Stimulated activated CD4-positive, alpha-beta T cell treated with anti-CD3 and anti-CD28 coated beads, Interleukin-4, amount 100 ng/mL, for 1 hour (primary cell): ENCODE results near the gene UBE4B.
"Not testable (repeated sequence)": the region's sequence is repeated elsewhere in the genome, so short reads cannot be mapped to it uniquely, and the experiment has no call there.

Experiments used
- DNase-seq: peaks from one replicate; pipeline ENCODE4 v3.0.0-alpha.2; 2020

UBE4B gene

DNA sequence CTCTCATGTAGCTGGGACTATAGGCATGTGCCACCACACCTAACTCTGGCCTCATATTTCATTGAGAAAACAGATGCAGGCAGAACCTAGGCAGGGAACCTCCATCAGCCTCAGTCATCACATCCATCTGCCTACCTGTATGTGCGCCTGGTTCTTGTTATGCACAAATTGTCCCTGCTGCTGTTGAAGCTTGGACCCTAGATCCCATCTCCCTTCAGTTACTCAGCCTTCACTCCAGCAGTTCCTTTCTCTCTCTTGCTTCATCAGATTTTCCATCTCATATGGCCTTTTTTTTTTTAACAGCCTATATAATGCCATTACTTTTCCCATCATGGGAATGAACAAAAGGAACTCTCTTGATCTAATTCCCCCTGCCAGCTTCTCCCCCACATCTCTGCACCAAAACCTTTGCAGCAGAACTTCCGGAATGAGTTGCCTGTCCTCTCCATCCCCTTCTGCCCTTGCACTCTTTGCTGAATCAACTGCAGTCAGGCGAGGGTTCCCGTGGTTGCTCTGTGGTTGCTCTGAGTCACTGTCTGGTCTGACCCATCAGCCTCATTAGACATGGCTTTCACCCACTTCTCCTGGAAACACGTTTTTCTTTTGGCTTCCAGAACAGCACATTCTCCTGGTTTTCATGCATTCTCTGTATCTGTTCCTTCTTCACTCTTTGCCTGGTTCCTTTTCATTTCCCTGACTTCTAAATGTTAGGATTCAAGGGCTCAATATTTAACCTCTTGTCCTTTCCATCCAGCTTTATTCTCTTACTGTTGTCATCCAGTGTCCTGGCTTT, 41.5 kb downstream of the UBE4B start:
- peak; percentile 44 for DNase-seq

DNA sequence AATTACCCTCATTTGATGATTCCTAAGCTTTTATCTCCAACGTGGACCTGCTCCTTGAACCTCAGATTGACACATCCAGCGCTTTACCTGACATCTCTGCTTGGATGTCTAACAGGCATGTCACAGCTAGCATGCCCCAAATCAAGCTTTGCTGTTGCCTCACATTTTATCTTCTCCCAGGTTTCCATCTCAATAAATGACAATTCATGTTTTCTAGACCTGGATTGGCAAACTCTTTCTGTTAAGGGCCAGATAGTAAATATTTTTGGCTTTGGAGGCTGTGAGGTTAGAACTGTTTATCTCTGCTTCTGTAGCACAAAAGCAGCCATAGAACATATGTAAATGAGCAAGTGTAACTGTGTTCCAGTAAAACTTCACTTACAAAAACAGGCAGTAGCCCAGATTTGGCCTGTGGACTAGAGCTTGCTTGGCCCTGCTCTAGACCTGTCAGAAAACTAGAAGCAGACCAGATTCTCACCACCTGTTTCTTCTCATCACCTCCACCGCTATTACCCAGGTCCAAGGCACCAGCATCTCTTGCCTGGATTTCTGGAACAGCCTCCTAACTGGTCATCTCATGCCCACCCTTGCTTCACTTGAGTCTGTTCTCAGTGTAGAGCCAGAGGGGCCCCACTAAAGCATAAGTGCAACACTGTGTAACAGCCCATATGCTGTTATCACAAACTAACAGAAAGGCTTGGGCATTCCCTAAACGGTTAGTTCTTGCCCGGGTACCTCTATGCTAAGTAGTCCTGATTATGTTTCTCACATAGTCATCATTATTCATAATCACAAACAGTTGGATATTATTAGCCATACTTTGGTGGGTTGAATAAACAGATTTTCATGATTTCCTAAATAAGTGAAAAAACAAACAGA, 42.3 kb downstream of the UBE4B start:
- DNase-seq: no peak

DNA sequence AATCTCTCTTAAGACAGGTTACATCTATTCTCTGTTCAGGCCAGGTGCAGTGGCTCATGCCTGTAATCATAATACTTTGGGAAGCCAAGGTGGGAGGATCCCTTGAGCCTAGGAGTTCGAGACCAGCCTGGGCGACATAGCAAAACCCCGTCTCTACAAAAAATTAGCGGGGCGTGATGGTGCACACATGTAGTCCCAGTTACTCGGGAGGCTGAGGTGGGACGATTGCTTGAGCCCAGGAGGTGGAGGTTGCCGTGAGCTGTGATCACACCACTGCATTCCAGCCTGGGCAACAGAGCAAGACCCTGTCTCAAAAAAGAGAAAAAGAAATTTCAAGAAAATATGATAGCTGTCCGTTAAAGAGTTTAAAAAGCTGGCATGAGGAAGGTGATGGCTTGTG, 43.0 kb downstream of the UBE4B start:
- DNase-seq: no peak

DNA sequence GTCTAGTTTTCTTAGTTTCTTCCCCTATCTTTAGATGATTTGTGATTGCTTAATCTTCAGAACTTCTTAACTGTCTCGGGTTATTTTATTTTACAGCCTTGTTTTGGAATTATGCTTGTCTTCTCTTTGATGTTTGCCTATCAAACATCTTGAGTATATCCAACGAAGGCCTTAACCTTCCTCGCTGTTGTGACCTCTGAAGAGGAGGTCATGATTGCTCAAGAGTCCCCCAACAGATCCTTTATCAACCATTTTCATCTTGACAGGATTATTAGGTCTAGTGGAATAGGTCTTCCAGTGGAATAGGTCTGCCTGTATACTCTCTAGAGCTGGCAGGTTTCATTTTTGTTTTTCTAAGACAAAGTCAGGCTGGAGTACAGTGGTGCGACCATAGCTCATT, 45.7 kb downstream of the UBE4B start:
- DNase-seq: no peak

DNA sequence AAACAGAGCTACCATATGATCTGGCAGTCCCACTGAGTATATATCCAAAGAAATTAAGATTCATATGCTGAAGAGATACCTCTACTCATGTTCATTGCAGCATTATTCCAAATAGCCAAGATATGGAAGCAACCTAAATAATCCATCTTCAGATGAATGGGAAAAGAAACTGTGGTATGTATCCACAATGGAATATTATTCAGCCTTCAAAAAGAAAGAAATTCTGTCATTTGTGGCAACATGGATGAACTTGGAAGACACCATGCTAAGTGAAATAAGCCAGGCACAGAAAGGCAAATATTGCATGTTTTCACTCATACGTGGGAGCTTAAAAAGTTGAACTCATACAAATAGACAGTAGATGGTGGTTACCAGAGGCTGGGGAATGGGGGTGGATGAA, 47.8 kb downstream of the UBE4B start:
- DNase-seq: no peak

DNA sequence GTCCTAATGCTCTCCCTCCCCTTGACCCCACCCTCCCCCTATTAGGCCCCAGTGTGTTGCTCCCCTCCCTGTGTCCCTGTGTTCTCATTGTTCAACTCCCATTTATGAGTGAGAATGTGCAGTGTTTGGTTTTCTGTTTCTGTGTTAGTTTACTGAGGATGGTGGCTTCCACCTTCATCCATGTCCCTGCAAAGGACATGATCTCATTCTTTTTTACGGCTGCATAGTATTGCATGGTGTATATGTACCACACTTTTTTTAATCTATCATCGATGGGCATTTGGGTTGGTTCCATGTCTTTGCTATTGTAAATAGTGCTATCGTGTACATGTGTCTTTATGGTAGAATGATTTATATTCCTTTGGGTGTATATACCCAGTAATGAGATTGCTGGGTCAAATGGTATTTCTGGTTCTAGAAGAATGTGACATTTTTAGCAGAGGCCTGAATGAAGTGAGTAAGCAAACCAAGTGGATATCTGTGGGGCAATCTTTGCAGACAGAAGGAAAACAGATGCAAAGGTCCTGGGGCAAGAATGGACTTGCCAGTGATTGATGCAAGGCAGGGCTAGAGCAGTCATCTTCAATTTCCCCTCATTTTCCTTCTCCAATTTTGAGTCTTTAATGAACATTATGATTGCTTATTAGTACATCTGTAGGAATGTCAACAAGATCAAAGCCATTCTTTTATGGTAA, 50.2 kb downstream of the UBE4B start:
- DNase-seq: no peak

DNA sequence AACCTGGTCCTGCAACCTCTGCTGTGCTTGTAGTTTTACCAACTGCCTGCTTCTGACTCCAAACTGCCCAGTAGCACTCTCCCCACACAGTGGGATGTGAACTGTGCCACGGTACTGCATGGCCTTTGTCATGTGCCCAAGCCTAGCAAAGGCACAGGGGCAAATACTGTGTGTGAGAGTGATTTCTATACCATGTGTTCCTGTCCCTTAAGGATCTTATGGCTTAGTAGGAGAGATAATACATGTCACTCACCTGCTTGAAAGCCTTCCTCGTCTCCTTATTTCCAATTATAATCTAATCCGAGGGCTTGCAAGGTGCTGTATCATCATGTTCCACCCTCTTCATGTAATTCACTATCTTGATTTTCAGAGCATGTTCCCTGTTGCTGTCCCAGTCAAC, 51.3 kb downstream of the UBE4B start:
- no peak for DNase-seq

DNA sequence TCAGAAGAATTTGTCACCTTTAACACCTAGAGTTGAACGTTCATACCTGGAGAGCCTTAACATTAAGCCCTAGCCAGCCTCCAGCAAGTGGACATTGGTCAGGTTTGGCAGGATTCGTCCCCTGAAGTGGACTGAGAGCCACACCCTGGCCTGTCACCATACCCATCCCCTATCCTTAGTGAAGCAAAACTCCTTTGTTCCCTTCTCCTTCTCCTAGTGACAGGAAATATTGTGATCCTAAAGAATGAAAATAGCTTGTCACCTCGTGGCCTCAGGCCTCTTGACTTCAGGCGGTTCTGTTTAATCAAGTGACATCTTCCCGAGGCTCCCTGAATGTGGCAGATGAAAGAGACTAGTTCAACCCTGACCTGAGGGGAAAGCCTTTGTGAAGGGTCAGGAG, 52.3 kb downstream of the UBE4B start:
- DNase-seq: no peak

DNA sequence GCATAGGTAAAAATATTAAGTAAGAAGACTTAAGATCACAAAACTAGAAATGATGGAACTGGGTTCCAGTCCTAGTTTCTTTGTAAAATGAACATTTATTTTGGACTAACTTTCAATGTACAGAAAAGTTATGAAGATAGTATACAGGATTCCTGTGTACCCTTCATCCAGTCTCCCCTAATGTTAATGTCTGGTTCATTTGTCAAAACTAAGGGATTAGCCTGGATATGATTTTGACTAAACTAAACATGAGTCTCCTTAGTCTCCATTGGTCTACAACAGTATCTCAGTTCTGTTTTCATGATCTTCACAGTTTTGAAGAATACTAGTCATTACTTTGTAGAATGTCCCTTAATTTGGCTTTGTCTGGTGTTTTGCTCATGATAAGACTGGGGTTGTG, 54.5 kb downstream of the UBE4B start:
- no peak for DNase-seq

DNA sequence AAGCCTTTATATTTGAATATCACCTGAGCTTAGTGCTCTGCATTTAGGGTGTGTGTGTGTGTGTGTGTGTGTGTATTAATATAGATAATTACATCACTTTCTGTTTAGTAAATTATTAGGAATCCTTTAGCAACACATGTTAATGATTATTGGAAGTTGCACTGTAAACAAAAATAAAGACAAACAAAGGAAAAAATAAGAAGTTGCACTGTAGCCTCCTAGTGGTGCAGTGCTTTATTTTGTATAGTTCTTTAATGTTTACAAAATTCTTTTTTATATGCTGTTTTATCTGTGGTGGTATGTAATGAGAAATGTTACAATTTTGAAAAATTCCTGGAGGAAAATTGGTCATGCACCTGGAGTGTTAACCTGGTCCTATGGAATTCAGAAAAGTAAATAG, 69.2 kb downstream of the UBE4B start:
- no peak for DNase-seq

DNA sequence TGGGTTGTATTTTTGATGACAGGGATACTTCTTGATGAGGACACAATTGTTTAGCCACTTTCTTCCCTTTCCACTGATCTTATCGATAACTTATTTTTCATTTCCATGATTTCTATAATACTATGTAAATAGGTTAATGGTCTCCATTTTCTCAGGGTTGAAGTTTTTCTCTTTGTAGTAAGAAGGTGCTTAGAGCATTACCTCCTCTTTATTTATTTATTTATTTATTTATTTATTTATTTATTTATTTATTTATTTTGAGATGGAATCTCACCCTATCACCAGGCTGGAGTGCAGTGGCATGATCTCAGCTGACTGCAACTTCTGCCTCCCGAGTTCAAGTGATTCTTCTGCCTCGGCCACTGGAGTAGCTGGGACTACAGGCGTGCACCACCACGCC, 70.4 kb downstream of the UBE4B start:
- DNase-seq: no peak

DNA sequence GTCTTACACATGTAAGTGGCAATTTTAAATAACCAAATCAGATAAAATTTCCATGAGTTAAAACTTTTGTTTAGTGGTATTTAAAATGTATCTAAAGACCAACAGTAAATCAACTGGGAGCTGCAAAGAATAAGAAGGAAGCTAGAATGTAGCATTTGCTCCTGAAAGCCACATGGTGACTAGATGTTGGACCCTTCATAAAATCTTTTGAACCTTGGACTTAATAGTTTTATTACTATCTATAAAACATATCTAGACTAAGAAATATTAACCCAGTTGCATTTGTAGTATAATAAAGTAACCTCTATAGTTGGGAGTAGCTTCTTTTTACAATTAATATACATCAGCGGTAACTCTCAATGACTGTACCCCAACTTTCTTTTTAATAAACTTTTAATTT, 72.1 kb downstream of the UBE4B start:
- DNase-seq: no peak

DNA sequence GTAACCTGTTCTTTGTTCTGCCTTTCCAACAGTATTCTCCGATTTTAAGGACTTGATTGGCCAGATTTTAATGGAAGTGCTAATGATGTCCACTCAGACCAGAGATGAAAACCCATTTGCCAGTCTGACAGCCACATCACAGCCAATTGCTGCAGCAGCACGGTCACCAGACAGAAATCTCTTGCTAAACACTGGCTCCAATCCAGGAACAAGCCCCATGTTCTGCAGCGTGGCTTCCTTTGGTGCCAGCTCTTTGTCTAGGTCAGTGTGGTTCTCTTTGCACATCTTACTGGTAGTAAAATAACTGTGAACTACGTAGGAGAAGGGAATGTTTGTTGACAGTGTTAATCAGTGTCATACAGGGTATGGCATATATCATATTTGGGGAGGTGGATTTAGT, 72.7 kb downstream of the UBE4B start:
- no peak for DNase-seq

DNA sequence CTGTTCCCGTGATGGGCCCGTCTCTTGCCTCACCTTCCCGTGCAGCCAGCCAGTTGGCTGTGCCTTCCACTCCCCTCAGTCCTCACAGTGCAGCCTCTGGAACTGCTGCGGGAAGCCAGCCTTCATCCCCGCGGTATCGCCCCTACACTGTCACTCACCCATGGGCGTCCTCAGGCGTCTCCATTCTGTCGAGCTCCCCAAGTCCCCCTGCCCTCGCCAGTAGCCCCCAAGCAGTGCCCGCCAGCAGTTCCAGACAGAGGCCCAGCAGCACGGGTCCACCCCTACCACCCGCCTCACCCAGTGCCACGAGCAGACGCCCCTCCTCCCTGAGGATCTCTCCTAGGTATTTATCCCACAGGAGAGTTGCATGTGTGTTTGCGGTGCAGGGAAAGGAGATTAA, 73.5 kb downstream of the UBE4B start:
- no peak for DNase-seq

DNA sequence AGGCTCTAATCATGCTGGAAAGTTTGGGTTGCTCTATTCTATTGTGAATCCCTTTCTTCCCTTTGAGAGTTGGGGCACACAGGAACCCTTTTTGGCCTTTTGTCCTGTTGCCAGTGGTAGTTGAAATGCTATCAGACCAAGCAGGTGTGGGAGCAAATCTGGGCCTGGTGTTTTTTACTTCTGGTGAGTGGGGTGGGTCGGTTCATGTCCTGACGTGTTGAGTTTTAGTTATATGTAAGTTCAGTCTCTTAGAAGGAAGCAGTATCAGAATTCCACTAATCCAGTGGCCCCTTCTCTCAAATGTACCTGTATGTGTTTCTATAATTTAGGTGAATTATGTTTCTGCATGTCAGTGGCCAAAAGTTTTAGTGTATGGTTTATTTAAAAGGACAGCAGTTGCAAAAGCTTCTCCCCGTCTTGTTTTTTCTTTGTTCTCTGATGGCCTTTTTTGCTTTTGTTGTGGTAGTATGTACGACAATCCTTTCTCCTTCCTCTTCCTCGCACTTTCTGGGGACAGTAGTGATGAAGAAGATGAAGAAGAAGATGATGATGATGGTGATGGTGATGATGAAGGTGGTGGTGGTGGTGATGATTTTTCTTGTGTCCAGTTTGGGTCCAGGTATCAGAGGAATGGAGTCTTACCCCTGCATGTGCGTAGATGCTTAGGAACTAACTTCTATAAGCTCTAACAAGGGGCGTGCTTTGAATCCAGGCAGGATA, 74.2 kb downstream of the UBE4B start:
- DNase-seq: no peak

DNA sequence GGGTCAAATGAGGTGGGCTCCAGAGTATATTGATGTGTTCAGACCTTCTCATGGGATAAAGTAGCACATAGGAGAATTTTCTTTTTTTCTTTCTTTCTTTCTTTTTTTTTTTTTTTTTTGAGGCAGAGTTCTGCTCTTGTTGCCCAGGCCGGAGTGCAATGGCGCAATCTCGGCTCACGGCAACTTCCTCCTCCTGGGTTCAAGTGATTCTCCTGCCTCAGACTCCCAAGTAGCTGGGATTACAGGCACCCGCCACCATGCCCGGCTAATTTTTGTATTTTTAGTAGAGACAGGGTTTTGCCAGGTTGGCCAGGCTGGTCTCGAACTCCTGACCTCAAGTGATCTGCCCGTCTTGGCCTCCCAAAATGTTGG, 74.7 kb downstream of the UBE4B start:
- not testable (repeated sequence) for DNase-seq

DNA sequence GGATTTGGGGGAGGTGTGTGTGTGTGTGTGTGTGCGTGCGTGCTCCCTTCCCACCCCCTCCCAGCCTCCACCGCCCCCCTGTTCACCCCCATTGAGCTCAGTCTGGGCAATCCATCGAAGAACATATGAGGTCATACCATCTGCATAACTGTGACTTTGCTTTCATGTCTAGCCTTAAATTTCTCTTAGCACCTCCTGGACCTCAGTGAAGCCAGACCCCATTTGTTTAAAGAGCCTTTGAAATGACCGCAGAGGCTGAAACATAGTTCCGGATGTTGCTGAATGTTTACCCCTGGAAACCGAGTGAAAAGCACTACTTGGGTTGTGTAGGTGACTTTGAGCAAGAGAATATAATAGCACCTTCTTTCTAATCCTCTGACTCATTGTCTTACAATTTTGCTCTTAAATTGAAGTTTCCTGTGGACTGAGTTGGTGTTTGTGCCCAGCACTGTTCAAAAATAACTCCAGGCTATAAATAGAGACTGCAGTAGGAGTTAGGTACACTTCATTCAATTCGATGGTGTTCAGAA, 75.4 kb downstream of the UBE4B start:
- DNase-seq: no peak

DNA sequence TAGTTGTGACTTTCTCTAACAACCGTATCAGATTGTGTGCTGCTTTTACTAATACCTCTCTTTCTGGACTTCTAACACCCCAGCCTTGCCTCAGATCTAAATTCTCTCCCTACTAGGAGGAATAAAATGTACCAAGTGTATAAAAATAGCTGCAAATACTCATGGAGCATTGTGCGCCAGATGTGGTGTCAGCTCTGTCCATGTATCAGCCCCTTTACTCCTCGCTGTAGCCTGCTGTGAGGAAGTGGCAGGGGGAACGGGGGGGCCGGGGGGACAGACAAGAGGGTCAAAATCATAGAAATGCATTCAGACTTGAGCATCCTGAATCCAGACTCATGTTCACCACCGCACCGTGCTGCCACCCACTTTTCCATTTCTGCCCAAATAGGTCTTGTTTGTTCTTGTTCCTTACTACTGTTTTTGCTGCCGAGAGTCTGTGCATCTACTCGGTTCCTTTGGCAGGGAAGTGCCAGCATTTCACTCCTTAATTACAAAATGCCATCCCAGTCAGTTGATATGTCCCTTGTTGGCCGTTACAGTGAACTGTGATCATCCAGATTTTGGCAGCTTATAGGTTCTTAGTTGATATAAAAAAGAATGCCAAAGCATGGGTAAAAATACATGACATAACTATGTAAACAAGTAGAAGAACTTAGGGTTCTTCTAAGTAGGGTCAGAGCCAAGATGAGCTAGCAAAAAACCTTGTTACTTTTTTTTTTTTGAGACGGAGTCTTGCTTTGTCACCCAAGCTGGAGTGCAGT, 76.4 kb downstream of the UBE4B start:
- DNase-seq: no peak

DNA sequence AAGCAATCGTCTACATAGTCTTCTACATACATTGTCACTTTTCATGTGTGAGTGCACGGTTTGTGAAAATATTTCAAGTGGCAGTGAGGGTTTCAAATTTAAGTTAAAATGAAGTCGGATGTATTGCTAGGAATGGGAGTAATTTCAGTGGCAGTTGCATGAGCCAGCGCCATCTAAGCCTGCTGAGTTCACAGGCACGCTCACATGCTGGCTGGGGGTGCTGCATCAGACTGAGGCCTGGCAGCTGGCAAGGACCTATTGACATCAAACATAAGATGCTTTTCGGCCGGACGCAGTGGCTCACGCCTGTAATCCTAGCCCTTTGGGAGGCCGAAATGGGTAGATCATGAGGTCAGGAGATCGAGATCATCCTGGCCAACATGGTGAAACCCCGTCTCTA, 80.7 kb downstream of the UBE4B start:
- DNase-seq: no peak

DNA sequence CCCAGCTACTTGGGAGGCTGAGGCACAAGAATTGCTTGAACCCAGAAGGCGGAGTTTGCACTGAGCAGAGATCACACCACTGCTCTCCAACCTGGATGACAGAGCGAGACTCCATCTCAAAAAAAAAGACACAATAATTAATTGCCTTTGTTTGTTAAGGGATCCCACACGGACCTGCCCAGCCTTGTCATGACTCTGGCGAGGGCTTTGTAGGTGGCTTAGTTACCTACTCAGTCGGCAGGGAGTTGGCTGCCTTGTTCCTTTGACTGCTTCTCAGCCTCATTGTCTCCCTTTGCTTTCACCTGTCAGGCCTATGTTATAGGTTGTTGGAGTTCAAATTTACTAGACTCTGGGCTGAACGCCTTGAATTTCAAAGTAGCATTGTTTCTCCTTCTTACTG, 82.0 kb downstream of the UBE4B start:
- no peak for DNase-seq

DNA sequence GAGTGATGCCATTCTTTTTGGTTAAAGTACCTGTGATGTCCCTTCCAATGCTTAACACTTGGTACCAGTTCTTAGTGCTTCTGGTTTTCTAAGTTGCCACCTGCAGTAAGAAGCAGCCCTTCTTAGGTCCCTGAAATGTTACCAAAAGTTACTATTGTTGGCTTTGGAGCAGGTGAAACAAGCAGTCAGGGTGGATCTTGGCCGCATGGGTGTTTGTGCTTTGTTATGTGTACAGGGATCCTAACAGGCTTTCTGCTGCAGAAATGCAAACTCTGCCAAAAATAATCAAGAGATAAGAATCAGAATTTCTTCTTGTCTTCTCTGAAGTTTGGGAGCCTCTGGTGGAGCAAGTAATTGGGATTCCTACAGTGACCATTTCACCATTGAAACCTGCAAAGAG, 84.4 kb downstream of the UBE4B start:
- DNase-seq: no peak

DNA sequence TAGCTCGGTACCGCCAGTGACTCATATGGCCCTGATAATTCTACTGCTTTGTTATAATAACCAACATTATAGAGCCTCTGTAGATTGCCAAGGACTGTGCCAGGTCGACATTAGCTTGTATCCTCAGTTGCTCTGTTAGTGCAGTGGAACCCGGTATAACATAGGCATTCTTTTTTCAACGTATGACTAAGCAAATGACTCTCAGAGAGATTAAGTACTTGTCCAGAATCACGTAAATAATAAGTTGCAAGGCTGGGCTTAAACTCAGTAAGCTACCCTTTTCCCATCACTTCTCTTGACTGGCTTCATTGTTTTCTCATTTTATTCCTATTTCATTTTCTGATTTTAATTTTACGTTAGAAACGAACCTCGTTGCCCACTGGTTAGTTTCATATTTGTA, 85.1 kb downstream of the UBE4B start:
- no peak for DNase-seq
